ENCODE measurements around the gene PTTG1IP.

The PTTG1IP gene

DNA sequence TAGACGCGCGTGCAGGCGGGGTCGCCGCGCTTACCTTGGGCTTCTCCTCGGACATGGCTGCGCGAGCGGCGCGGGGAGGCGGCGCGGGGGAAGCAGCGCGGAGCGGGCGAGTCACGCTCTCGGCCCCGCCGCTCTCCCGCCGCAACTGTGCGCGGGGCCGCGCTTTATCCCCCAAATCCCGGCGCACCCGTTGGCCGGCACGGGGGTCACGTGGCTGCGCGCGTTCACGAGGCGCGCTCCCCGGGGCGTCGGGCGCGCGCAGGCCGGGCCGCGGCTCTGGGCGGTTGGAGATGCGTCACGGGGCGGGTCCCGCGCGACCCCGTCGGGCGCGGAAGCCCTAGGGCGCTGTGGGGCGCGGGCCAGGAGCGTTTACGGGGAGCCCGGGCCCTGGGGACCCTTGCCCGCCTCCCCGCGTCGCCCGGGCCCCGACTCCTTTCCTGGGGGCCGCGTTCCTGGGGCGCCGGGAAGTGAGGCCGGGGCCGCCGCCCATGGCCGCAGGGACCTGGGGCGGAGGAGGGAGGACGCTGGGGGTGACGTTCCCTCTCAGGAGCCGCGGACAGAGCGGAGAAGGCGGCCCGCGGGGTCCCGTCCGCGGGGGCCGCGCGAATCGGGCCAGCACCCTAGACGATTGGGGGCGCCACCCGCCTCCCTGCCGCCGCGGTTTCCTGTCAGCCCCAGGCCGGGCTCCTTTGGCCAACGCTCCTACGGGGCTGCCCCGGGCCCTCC lies 55.4 kb downstream of the PTTG1IP start, which contains the start of gene SUMO3:
SUMO3 (minus strand) TSS at position 149 of the 726 bp plus-strand sequence; CDS start at position 55, 94 bp downstream.
- DNase-seq (ENCODE audit: low spot score in 2 of 2): peak; percentile 95
- Mint-ChIP-seq H3K4me3 (peak within 1 kb of the TSS; percentile 68), H3K4me1 (peaks cover 6% of the 10 kb centered on the region), H3K27me3 (no peaks in the 10 kb centered on the region), H3K36me3 (no peaks in the 10 kb centered on the region), H3K9me3 (peaks cover 7% of the 10 kb centered on the region), H3K27ac (peak within 1 kb of the TSS; percentile 41)
- ATAC-seq (ENCODE audit: low read depth): peak; percentile 75

DNA sequence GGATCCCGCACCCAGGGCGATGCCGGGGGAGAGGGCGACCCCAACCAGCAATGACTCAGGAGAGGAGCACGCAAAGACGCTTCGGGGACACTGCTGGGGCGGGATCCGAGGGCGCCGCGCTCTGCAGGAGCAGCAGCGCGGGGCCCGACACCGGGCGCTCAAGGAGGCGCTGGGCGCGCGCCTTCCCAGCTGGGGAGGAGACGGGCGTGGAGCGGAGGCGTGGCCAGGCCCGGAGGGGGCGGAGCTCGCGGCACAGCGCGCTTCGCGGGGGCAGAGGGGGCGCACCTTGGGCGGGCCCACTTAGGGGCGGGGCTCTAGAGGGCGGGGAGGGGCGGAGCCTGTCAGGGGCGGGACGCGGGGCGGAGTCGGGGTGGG lies 56.0 kb downstream of the PTTG1IP start:
- ATAC-seq (ENCODE audit: low read depth): peak; percentile 80
- H3K4me1 Mint-ChIP-seq: peaks cover 6% of the 10 kb centered on the region

DNA sequence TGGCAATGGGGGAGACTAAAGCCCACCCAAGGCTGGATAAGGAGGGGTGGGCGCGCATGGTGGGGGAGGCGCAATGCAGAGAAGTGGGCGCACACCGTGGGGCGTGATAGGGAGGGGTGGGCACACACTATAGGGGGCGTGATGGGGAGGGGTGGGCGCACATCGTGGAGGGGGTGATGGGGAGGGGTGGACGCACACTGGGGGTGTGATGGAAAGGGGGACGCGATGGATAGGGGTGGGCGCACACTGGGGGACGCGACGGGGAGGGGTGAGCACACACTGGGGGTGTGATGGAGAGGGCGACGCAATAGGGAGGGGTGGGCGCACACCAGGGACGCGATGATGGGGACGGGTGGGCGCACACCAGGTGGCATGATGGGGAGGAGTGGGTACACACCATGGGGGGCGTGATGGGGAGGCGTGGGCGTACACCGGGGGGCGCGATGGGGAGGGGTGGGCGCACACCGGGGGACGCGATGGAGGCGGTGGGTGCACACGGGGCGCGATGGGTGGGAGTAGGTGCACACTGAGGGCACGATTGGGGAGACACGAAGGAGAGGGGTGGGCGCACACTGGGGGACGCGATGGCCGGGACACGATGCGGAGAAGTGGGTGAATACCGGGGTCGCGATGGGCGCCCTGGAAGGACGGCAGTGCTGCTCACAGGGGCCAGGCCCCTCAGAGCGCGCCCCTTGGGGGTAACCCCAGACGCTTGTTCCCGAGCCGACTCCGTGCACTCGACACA lies 56.6 kb downstream of the PTTG1IP start:
- Mint-ChIP-seq H3K36me3 (peaks cover 4% of the 10 kb centered on the region), H3K27ac (peak overlapping the region; percentile 67), H3K4me1 (peaks cover 6% of the 10 kb centered on the region), H3K27me3 (no peaks in the 10 kb centered on the region), H3K4me3 (peak overlapping the region; percentile 90), H3K9me3 (peaks cover 2% of the 10 kb centered on the region)
- ATAC-seq (ENCODE audit: low read depth) (no peak), DNase-seq (ENCODE audit: low spot score in 2 of 2) (no peak)

More for the DNA sequence above, 56.0 kb downstream of the PTTG1IP start:
- H3K9me3 Mint-ChIP-seq: peaks cover 5% of the 10 kb centered on the region
- H3K27me3 Mint-ChIP-seq: no peaks in the 10 kb centered on the region
- H3K27ac Mint-ChIP-seq: peak overlapping the region; percentile 35
- DNase-seq (ENCODE audit: low spot score in 2 of 2): peak; percentile 87 to 89
- H3K36me3 Mint-ChIP-seq: peaks cover 2% of the 10 kb centered on the region
- H3K4me3 Mint-ChIP-seq: peak overlapping the region; percentile 68

- H3K27ac Mint-ChIP-seq: peak overlapping the region; percentile 67
- H3K27me3 Mint-ChIP-seq: no peaks in the 10 kb centered on the region
- H3K9me3 Mint-ChIP-seq: peaks cover 2% of the 10 kb centered on the region
- ATAC-seq (ENCODE audit: low read depth) (no peak), DNase-seq (ENCODE audit: low spot score in 2 of 2) (no peak)
- peaks cover 7% of the 10 kb centered on the region for H3K4me1 Mint-ChIP-seq
- H3K4me3 Mint-ChIP-seq: peak overlapping the region; percentile 90
- H3K36me3 Mint-ChIP-seq: peaks cover 5% of the 10 kb centered on the region
These were observed 57.5 kb downstream of the PTTG1IP start for GRCh38 chr21:44815852-44816628.

- Mint-ChIP-seq H3K4me1 (peaks cover 10% of the 10 kb centered on the region), H3K4me3 (no peak overlapping the region), H3K9me3 (peaks cover under 1% of the 10 kb centered on the region), H3K36me3 (peaks cover 8% of the 10 kb centered on the region), H3K27me3 (no peaks in the 10 kb centered on the region), H3K27ac (no peak overlapping the region)
- ATAC-seq (ENCODE audit: low read depth): no peak
- no peak for DNase-seq (ENCODE audit: low spot score in 2 of 2)
These were observed 58.3 kb downstream of the PTTG1IP start for GRCh38 chr21:44815225-44815624.

- Mint-ChIP-seq H3K9me3 (no peaks in the 10 kb centered on the region), H3K4me3 (no peak overlapping the region), H3K4me1 (peaks cover 10% of the 10 kb centered on the region), H3K36me3 (peaks cover 8% of the 10 kb centered on the region), H3K27ac (no peak overlapping the region), H3K27me3 (no peaks in the 10 kb centered on the region)
- no peak for DNase-seq (ENCODE audit: low spot score in 2 of 2)
- no peak for ATAC-seq (ENCODE audit: low read depth)
These were observed 58.9 kb downstream of the PTTG1IP start for GRCh38 chr21:44814498-44815023.

GRCh38 chr21:44813727-44814126 lies 59.8 kb downstream of the PTTG1IP start:
- Mint-ChIP-seq H3K4me3 (no peak overlapping the region), H3K36me3 (peaks cover 11% of the 10 kb centered on the region), H3K4me1 (peaks cover 10% of the 10 kb centered on the region), H3K27me3 (no peaks in the 10 kb centered on the region), H3K9me3 (no peaks in the 10 kb centered on the region), H3K27ac (no peak overlapping the region)
- DNase-seq (ENCODE audit: low spot score in 2 of 2): no peak
- no peak for ATAC-seq (ENCODE audit: low read depth)

DNA sequence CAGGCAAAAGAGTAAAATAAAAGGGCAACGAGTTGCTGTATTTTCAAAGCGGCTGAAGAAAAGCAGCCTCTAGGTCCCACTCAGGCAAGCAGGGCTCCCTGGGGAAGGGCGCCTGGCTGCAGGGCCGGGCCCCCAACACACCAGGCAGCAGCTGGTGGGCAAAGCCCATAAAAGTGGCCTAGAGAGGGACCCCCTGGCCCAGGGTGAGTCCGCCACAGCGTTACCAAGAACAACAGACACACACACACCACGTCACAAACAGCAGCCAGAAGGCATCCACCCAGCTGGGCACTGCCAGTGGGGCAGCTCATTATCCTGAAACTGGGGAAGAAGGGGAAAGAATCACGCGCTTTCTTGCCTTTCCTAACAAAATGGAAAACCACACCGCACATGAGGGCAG lies 60.3 kb downstream of the PTTG1IP start:
- Mint-ChIP-seq H3K4me3 (no peak overlapping the region), H3K4me1 (peaks cover 10% of the 10 kb centered on the region), H3K9me3 (no peaks in the 10 kb centered on the region), H3K36me3 (peaks cover 11% of the 10 kb centered on the region), H3K27ac (no peak overlapping the region), H3K27me3 (no peaks in the 10 kb centered on the region)
- ATAC-seq (ENCODE audit: low read depth) (no peak), DNase-seq (ENCODE audit: low spot score in 2 of 2) (no peak)

GRCh38 chr21:44812640-44813039 lies 60.9 kb downstream of the PTTG1IP start:
- H3K27me3 Mint-ChIP-seq: no peaks in the 10 kb centered on the region
- H3K36me3 Mint-ChIP-seq: peaks cover 11% of the 10 kb centered on the region
- no peaks in the 10 kb centered on the region for H3K9me3 Mint-ChIP-seq
- DNase-seq (ENCODE audit: low spot score in 2 of 2): no peak
- peaks cover 10% of the 10 kb centered on the region for H3K4me1 Mint-ChIP-seq
- no peak overlapping the region for H3K27ac Mint-ChIP-seq
- ATAC-seq (ENCODE audit: low read depth): no peak
- no peak overlapping the region for H3K4me3 Mint-ChIP-seq

DNA sequence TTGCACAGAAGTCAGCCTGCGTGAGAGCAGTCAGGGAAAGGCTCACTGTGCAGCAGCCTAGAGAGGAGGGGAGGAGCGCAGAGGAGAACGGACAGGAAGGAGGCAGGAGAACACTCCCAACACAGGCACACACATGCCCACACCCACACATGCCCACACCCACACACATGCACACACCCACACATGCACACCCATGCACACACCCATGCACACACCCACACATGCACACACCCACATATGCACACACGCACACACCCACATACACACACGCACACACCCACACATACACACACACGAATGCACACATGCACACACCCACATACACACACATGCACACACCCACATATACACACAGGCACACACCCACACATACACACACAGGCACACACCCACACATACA lies 62.7 kb downstream of the PTTG1IP start:
- Mint-ChIP-seq H3K9me3 (no peaks in the 10 kb centered on the region), H3K4me3 (no peak overlapping the region), H3K27me3 (no peaks in the 10 kb centered on the region), H3K36me3 (peaks cover 18% of the 10 kb centered on the region), H3K27ac (no peak overlapping the region), H3K4me1 (peaks cover 4% of the 10 kb centered on the region)
- DNase-seq (ENCODE audit: low spot score in 2 of 2): no peak
- ATAC-seq (ENCODE audit: low read depth): no peak

GRCh38 chr21:44805859-44806258 lies 67.6 kb downstream of the PTTG1IP start:
- DNase-seq (ENCODE audit: low spot score in 2 of 2) (no peak), ATAC-seq (ENCODE audit: low read depth) (no peak)
- H3K9me3 Mint-ChIP-seq: no peaks in the 10 kb centered on the region
- peaks cover 11% of the 10 kb centered on the region for H3K4me1 Mint-ChIP-seq
- no peaks in the 10 kb centered on the region for H3K27me3 Mint-ChIP-seq
- peak overlapping the region; percentile 69 for H3K27ac Mint-ChIP-seq
- H3K4me3 Mint-ChIP-seq: no peak overlapping the region
- peaks cover 22% of the 10 kb centered on the region for H3K36me3 Mint-ChIP-seq

DNA sequence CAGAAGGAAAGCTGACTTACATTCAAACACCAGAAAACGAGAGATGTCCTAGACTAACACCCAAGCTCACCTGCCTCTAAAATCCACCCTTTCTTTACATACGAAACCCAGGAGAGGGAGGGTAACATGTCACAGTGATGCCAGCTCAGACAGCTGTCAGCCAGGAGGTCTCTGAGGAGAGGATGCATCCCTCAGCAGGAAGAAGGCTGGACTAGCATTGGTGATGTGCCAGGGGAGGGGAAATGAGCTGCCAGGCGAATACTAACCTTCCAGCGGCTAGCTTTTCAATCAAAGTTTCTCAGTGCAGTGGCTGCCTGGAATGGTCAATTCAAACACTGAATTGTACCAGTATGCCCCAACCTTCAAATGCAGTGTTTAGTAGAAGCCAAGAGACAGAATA lies 68.3 kb downstream of the PTTG1IP start:
- peaks cover 13% of the 10 kb centered on the region for H3K4me1 Mint-ChIP-seq
- no peaks in the 10 kb centered on the region for H3K9me3 Mint-ChIP-seq
- H3K27ac Mint-ChIP-seq: peak overlapping the region; percentile 69
- DNase-seq (ENCODE audit: low spot score in 2 of 2): no peak
- H3K36me3 Mint-ChIP-seq: peaks cover 21% of the 10 kb centered on the region
- no peaks in the 10 kb centered on the region for H3K27me3 Mint-ChIP-seq
- ATAC-seq (ENCODE audit: low read depth): no peak
- no peak overlapping the region for H3K4me3 Mint-ChIP-seq

GRCh38 chr21:44804762-44805161 lies 68.7 kb downstream of the PTTG1IP start:
- H3K27ac Mint-ChIP-seq: no peak overlapping the region
- no peaks in the 10 kb centered on the region for H3K9me3 Mint-ChIP-seq
- peaks cover 16% of the 10 kb centered on the region for H3K4me1 Mint-ChIP-seq
- H3K27me3 Mint-ChIP-seq: no peaks in the 10 kb centered on the region
- no peak for DNase-seq (ENCODE audit: low spot score in 2 of 2)
- peaks cover 22% of the 10 kb centered on the region for H3K36me3 Mint-ChIP-seq
- ATAC-seq (ENCODE audit: low read depth): no peak
- H3K4me3 Mint-ChIP-seq: no peak overlapping the region

DNA sequence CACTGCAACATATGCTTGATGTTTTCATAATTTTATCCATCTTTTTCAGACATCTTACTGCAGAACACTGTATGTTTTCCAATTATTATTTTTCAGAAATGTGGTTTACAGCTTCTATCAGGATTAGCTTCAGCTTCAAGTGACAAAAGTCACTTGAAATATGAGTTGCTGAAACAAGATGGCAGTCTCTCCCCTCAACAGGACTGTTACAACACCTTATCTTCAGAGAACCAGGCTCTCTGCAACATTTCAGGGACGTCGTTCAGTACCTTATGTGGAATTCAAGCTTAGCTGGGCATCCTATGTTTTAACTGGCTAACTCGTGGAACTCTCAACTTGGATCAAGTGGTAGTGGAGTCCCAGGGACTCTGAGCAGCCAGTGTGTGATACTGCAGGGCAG lies 69.8 kb downstream of the PTTG1IP start:
- H3K4me3 Mint-ChIP-seq: no peak overlapping the region
- DNase-seq (ENCODE audit: low spot score in 2 of 2) (no peak), ATAC-seq (ENCODE audit: low read depth) (no peak)
- H3K36me3 Mint-ChIP-seq: peaks cover 21% of the 10 kb centered on the region
- H3K4me1 Mint-ChIP-seq: peaks cover 21% of the 10 kb centered on the region
- H3K27me3 Mint-ChIP-seq: no peaks in the 10 kb centered on the region
- H3K27ac Mint-ChIP-seq: no peak overlapping the region
- no peaks in the 10 kb centered on the region for H3K9me3 Mint-ChIP-seq

All from memory B cell (primary cell).